Anterior cingulate cortex (tissue), 58 donors: ENCODE measurements around the gene C20orf96.
"Not testable (repeated sequence)": the region's sequence is repeated elsewhere in the genome, so short reads cannot be mapped to it uniquely, and the experiment has no call there.

ENCODE experiments used
- DNase-seq, 58 donors: peaks; one replicate each; lab custom pipeline; 2025; lab: John Stamatoyannopoulos, UW

The C20orf96 gene

GRCh38 chr20:251354-251753 lies 39.2 kb downstream of the C20orf96 start:
- no peak for DNase-seq

- no peak for DNase-seq
These were observed 47.6 kb downstream of the C20orf96 start for GRCh38 chr20:242905-243304.

- DNase-seq, result no peak
These were observed 52.6 kb downstream of the C20orf96 start for GRCh38 chr20:237929-238328.

- peak in 9 of 58 donors; percentile 0 to 10 (median 6) for DNase-seq
These were observed 53.1 kb downstream of the C20orf96 start for GRCh38 chr20:237489-237888.

GRCh38 chr20:235891-236290 lies 54.7 kb downstream of the C20orf96 start:
- peak in 5 of 58 donors; percentile 1 to 4 (median 2) for DNase-seq

GRCh38 chr20:227439-228105 lies 63.0 kb downstream of the C20orf96 start:
- DNase-seq, result no peak

- DNase-seq, result no peak
These were observed 63.6 kb downstream of the C20orf96 start, which contains the start of gene DEFB129 for GRCh38 chr20:226958-227357. TSS of gene DEFB129 (plus strand) at chr20:227258. CDS start at chr20:227289, 31 bp downstream.

- DNase-seq, result not testable (repeated sequence)
These were observed 64.7 kb downstream of the C20orf96 start for GRCh38 chr20:225879-226278.

- no peak for DNase-seq
These were observed 69.2 kb downstream of the C20orf96 start for GRCh38 chr20:221258-221830.
